HepG2 (cell line): ENCODE measurements around the gene MEGF6. TPM values are rescaled to one million over a fixed set of nuclear protein-coding genes. Genes with fewer than 3 reads are reported as not detected.

Experiments used
- AGO2 ChIP-seq: fragments of 200-400 bp; formaldehyde crosslinking; optimal IDR thresholded peaks from 2 replicates; pipeline ENCODE3; 2017; ENCODE audit warnings: mild to moderate bottlenecking, low read depth, low read length, moderate library complexity
- ATF7 ChIP-seq, 2 experiments: fragments of 450-650 bp in 1 of 2; sonication (generic) in 1 of 2; formaldehyde crosslinking in 1 of 2; IDR thresholded peaks; 2 replicates each; pipeline versions ENCODE4 v1.4.0 to v1.6.1; 2016 to 2020; ENCODE audit warnings: antibody characterized with exemption in 1 of 2, mild to moderate bottlenecking in 1 of 2, missing genetic modification reagents in 1 of 2
- CBFB ChIP-seq: sonication (generic); formaldehyde crosslinking; IDR thresholded peaks from 2 replicates; pipeline ENCODE4 v1.4.0; 2020; ENCODE audit warnings: missing genetic modification reagents
- DMTF1 ChIP-seq: sonication (generic); formaldehyde crosslinking; IDR thresholded peaks from 2 replicates; pipeline ENCODE4 v1.4.0; 2020; ENCODE audit warnings: mild to moderate bottlenecking, missing genetic modification reagents
- KAT7 ChIP-seq: IDR thresholded peaks from 2 replicates; pipeline ENCODE4 v1.6.1; 2018; ENCODE audit warnings: borderline replicate concordance, missing compliant biosample characterization
- MEF2D ChIP-seq: sonication (generic); formaldehyde crosslinking; IDR thresholded peaks from 2 replicates; pipeline ENCODE4 v1.5.1; 2020; ENCODE audit warnings: mild to moderate bottlenecking, missing genetic modification reagents
- NCOA2 ChIP-seq: sonication (generic); formaldehyde crosslinking; IDR thresholded peaks from 2 replicates; pipeline ENCODE4 v1.8.0; 2022; ENCODE audit warnings: inconsistent platforms
- PHF8 ChIP-seq: sonication (generic); formaldehyde crosslinking; IDR thresholded peaks from 2 replicates; pipeline ENCODE4 v1.5.0; 2020; ENCODE audit warnings: missing genetic modification reagents
- SIN3B ChIP-seq: fragments of 150-350 bp; IDR thresholded peaks from 2 replicates; pipeline ENCODE4 v1.6.1; 2014; ENCODE audit warnings: low read length
- TSC22D2 ChIP-seq: sonication (generic); formaldehyde crosslinking; IDR thresholded peaks from 2 replicates; pipeline ENCODE4 v1.5.1; 2020; ENCODE audit warnings: missing genetic modification reagents, mild to moderate bottlenecking, borderline replicate concordance
- ZBTB38 ChIP-seq: sonication (generic); formaldehyde crosslinking; IDR thresholded peaks from 2 replicates; pipeline ENCODE4 v1.5.1; 2020; ENCODE audit warnings: mild to moderate bottlenecking, missing genetic modification reagents
- ZMYM3 ChIP-seq: sonication (generic); formaldehyde crosslinking; IDR thresholded peaks from 2 replicates; pipeline ENCODE4 v1.5.1; 2020; ENCODE audit warnings: mild to moderate bottlenecking, missing genetic modification reagents
- ZNF24 ChIP-seq: fragments of 450-650 bp; IDR thresholded peaks from 2 replicates; pipeline ENCODE4 v1.6.1; 2017; ENCODE audit warnings: antibody characterized with exemption, mild to moderate bottlenecking
- ZNF292 ChIP-seq: sonication (generic); formaldehyde crosslinking; IDR thresholded peaks from 2 replicates; pipeline ENCODE4 v1.8.1; 2022; ENCODE audit warnings: mild to moderate bottlenecking, low read depth, missing genetic modification reagents, borderline replicate concordance
- ZNF549 ChIP-seq: sonication (generic); formaldehyde crosslinking; IDR thresholded peaks from 2 replicates; pipeline ENCODE4 v1.5.0; 2020; ENCODE audit warnings: missing genetic modification reagents
- ZNF644 ChIP-seq: IDR thresholded peaks from 2 replicates; pipeline ENCODE4 v1.6.1; 2016; ENCODE audit warnings: low read depth
- polyA plus RNA-seq, 8 experiments: library from polyadenylated mRNA; depleted of rRNA in 3 of 8; stranded (reverse) in 7 of 8; unstranded in 1 of 8; fragments of >200 nt; fragmentation: Illumina TruSeq in 4 of 8; extraction: Trizol in 4 of 8; gene quantifications; 2 replicates each; pipeline versions ENCODE4 v1.2.1 to v1.2.3, GENCODE V29; 2011 to 2016; ENCODE audit warnings: low read depth in 4 of 8, missing spikeins in 1 of 8, mixed read lengths in 1 of 8; ENCODE audit not compliant: insufficient read depth in 1 of 8
- total RNA-seq, 5 experiments: library from RNA; depleted of rRNA; stranded (reverse); fragments of >200 nt; fragmentation: Illumina TruSeq; extraction: Trizol; gene quantifications; 2 replicates each; pipeline ENCODE4 v1.2.3, GENCODE V29; 2016; ENCODE audit warnings: low read depth in 1 of 5
- TF ChIP-seq, protein P1 (sequence below): sonication (generic); formaldehyde crosslinking; IDR thresholded peaks from 2 replicates; pipeline ENCODE4 v1.8.0; 2022; ENCODE audit warnings: mild to moderate bottlenecking, missing genetic modification reagents
- TF ChIP-seq, protein P2 (sequence below): sonication (generic); formaldehyde crosslinking; IDR thresholded peaks from 2 replicates; pipeline ENCODE4 v1.4.0; 2020; ENCODE audit warnings: missing genetic modification reagents, mild to moderate bottlenecking, borderline replicate concordance
- TF ChIP-seq, protein P3 (sequence below): sonication (generic); formaldehyde crosslinking; conservative IDR thresholded peaks from 2 replicates; pipeline ENCODE4 v1.8.1; 2023; ENCODE audit warnings: missing genetic modification reagents
- TF ChIP-seq, protein P4 (sequence below): IDR thresholded peaks from 2 replicates; pipeline ENCODE4 v1.6.1; 2016; ENCODE audit warnings: missing genetic modification reagents, missing compliant biosample characterization

Gene MEGF6
- total and polyA plus RNA-seq, 2 of the 13 experiments (the other 11 are each of a cell fraction or from before 2014, with no cell fraction given) = 1.9 TPM

GRCh38 chr1:3456964-3457909 lies 154.1 kb downstream of the MEGF6 start (continued):
- TF ChIP-seq ZBTB38 (no peak), SIN3B (no peak), MEF2D (CRISPR knock-in tag) (peak; percentile 69), CBFB (0 out of 2 replicates have a peak, but pooled peaks have one; percentile 19), ZNF24 (no peak), ATF7 (IDR thresholded peaks at IDR 0.05) (no peak), ATF7 (CRISPR knock-in tag; IDR thresholded peaks at IDR 0.05) (no peak), AGO2 (no peak), NCOA2 (CRISPR knock-in tag) (peak; percentile 49), DMTF1 (no peak), ZNF644 (CRISPR knock-in tag) (0 out of 2 replicates have a peak, but pooled peaks have one; percentile 24), TSC22D2 (CRISPR knock-in tag) (no peak), ZMYM3 (0 out of 2 replicates have a peak, but pooled peaks have one; percentile 38), PHF8 (CRISPR knock-in tag) (peak; percentile 65), ZNF292 (peak; percentile 53; the same call in 1 of the 2 replicates), ZNF549 (CRISPR knock-in tag) (no peak), KAT7 (CRISPR knock-in tag) (no peak)
- TF ChIP-seq, protein P1, sequence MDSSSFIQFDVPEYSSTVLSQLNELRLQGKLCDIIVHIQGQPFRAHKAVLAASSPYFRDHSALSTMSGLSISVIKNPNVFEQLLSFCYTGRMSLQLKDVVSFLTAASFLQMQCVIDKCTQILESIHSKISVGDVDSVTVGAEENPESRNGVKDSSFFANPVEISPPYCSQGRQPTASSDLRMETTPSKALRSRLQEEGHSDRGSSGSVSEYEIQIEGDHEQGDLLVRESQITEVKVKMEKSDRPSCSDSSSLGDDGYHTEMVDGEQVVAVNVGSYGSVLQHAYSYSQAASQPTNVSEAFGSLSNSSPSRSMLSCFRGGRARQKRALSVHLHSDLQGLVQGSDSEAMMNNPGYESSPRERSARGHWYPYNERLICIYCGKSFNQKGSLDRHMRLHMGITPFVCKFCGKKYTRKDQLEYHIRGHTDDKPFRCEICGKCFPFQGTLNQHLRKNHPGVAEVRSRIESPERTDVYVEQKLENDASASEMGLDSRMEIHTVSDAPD = no peak
- TF ChIP-seq, protein P2, sequence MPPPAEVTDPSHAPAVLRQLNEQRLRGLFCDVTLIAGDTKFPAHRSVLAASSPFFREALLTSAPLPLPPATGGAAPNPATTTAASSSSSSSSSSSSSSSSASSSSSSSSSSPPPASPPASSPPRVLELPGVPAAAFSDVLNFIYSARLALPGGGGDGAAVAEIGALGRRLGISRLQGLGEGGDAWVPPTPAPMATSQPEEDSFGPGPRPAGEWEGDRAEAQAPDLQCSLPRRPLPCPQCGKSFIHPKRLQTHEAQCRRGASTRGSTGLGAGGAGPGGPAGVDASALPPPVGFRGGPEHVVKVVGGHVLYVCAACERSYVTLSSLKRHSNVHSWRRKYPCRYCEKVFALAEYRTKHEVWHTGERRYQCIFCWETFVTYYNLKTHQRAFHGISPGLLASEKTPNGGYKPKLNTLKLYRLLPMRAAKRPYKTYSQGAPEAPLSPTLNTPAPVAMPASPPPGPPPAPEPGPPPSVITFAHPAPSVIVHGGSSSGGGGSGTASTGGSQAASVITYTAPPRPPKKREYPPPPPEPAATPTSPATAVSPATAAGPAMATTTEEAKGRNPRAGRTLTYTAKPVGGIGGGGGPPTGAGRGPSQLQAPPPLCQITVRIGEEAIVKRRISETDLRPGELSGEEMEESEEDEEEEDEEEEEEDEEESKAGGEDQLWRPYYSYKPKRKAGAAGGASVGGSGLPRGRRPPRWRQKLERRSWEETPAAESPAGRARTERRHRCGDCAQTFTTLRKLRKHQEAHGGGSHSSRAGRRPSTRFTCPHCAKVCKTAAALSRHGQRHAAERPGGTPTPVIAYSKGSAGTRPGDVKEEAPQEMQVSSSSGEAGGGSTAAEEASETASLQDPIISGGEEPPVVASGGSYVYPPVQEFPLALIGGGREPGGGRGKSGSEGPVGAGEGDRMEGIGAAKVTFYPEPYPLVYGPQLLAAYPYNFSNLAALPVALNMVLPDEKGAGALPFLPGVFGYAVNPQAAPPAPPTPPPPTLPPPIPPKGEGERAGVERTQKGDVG (CRISPR knock-in tag) = no peak
- TF ChIP-seq, protein P3, sequence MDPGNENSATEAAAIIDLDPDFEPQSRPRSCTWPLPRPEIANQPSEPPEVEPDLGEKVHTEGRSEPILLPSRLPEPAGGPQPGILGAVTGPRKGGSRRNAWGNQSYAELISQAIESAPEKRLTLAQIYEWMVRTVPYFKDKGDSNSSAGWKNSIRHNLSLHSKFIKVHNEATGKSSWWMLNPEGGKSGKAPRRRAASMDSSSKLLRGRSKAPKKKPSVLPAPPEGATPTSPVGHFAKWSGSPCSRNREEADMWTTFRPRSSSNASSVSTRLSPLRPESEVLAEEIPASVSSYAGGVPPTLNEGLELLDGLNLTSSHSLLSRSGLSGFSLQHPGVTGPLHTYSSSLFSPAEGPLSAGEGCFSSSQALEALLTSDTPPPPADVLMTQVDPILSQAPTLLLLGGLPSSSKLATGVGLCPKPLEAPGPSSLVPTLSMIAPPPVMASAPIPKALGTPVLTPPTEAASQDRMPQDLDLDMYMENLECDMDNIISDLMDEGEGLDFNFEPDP = 0 out of 2 replicates have a peak, but pooled peaks have one; percentile 78
- TF ChIP-seq, protein P4, sequence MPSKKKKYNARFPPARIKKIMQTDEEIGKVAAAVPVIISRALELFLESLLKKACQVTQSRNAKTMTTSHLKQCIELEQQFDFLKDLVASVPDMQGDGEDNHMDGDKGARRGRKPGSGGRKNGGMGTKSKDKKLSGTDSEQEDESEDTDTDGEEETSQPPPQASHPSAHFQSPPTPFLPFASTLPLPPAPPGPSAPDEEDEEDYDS = peak; percentile 44
